GM19468 (cell line): Measurements from ENCODE around the gene ACSF3.
A peak's percentile ranks its signal among the peaks of the same experiment; 100 is the strongest.

ENCODE experiments used
- ATAC-seq: cut with Tn5 transposase; IDR thresholded peaks from one replicate; pipeline ENCODE4 v1.9.1; 2021; ENCODE audit warnings: mild to moderate bottlenecking, moderate library complexity, moderate number of reproducible peaks; ENCODE audit not compliant: unreplicated experiment; ENCODE audit errors: extremely low read depth

Gene ACSF3

DNA sequence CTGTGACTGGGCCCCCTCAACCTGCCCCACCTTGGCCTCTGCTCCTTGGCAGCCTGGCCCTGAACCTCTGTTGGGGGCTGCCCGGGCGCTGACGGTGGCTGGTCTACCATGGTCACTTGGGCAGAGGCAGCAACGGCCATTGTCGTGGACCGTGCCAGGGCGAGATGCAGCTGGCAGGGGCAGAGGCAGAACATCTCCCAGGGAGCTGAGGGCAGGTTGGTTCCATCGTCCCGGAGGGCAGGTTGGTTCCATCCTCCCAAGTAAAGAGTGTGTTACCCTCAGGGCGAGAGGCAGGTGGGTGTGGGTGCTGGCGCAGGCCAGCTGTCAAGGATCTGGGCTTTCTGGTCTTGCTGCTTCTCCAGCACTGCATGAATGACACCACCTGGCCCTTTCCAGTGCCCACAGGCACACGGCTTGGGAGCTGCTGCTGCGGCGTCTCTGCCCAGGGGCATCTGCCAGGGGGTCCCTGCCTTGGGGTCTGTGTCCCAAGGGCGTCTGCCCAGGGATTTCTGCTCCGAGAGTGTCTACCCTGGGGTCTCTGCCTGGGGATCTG lies 12.0 kb downstream of the ACSF3 start:
- no peak for ATAC-seq

DNA sequence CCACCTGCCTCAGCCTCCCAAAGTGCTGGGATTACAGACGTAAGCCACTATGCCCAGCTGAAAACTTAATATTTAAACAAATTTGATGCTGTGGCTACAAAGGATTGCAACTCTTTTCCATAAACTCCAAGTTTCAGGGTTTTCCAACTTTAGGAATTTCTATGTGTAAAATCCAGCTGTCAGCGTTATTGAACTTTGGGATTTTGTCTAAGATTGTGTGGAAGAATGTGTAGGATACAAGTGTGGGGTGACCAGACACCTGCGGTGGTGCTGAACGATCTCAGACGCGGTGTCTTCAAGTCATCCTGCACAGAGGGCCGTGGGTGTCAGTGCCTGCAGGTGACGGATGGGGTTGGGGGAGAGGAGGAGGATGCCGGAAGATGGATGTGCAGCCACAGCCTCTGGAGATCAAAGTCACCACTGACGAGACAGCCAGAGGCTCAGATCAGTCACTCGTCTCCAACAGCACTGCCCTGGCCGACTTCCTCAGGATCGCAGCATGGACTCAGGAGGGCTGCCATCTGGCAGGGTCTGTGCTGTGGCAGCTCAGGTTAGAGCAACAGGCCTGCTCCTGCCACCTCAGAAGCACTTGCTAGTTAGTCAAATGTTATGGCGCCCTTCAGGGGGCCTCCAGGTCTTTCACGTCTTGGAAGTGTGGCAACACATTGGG lies 13.0 kb downstream of the ACSF3 start:
- ATAC-seq = no peak

DNA sequence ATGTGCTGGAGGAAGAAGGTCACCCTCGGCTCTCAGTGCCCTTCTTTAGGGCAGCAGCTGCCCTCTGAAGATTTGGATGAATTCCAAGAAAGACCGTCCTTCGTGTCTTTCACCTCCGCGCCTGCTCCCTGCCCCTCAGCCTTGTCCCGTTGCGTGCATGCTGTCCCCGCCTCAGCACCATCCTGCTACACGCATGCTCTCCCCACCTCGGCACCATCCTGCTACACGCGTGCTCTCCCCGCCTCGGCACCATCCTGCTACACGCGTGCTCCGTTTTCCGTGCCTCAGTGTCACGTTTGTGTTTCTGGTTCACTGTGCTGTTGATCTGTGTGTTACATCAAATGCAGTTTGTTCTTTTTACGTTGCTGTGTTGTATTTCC lies 13.5 kb downstream of the ACSF3 start:
- no peak for ATAC-seq

DNA sequence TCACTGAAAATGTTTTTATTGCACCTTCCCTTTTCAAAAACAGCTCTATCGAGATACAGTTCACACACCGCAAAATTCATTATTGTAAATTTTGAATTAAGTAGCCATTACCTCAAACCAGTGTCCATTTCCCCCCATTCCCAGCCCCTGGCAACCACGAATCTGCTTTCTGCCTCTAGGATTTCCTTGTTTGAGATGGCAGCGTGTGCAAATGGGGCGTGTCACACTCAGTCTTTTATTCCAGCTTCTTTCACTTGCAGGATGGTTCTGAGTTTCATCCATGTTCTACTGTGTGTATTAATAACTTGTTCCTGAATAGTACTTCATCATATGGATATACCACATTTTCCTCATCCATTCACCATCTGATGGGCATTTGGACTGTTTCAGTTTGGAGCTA lies 14.8 kb downstream of the ACSF3 start:
- no peak for ATAC-seq

DNA sequence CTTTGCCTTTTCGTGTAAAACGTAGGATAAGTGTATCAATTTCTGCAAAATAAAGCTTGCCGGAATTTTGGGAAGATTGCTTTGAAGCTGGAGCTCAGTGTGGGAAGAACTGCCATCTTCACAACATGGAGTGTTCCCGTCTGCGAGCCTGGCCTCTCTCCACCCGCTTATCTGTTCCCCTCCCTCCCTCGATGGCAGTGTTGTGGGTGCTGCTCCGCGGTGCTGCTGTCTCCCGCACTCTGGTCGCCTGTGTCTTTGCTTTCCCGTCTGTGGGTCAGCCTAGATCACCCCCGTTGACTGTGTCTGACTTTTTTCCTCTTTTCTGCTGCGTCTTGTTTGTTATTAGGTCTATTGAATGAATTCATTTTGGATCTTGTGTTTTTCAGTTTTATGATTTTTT lies 17.0 kb downstream of the ACSF3 start:
- ATAC-seq = no peak

DNA sequence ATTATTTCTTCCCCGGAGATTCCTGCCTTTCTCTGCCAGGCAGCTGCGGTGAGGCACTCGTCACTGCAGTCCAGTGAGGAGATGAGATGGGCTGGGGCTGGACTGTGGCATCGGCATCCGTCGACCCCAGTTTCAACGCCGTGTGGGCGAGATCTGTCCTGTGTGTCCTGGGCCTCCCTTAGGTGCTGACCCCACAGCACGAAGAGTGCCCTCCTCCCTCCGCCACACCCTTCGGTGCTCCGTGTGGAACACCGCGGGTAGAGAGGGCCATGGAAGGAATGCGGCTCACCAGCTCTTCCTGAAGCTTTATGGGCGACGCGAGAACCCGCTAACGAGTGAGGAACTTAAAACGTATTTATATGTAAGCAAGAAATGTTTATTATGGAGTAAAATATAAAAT lies 17.6 kb downstream of the ACSF3 start:
- no peak for ATAC-seq

DNA sequence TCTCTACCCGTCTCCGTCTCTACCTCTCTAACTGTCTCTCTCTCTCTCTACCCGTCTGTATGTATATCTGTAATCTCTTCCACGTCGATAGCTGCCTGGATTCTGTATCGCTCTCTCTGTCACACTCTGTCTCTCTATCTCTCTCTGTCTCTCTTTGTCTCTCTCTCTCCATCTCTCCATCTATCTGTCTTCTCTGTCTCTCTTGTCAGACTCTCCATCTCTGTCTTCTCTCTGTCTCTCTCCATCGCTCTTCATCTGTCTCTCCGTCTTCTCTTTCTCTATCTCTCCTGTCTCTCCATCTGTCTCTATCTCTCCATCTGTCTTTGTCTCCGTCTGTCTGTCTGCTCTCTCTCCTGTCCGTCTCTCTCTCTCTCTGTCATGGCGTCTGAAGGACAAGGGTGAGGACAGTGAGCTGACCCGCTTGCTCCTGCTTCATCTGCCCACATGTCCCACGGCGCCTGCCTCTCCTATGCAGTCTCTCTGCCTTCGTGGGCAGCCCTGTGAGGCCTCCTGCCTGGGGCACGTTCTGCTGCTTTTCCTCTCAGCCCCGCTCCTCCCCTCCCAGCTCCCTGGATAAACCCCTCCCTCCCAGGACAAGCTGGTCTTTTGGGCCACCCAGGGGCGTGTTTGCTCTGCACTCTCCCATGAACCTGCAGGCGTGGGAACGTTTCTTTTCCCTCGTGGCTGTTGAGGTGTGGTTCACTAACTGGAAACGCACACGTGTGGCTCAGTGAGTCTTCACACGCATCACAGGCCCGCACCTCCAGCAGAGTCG lies 18.9 kb downstream of the ACSF3 start:
- ATAC-seq = no peak

DNA sequence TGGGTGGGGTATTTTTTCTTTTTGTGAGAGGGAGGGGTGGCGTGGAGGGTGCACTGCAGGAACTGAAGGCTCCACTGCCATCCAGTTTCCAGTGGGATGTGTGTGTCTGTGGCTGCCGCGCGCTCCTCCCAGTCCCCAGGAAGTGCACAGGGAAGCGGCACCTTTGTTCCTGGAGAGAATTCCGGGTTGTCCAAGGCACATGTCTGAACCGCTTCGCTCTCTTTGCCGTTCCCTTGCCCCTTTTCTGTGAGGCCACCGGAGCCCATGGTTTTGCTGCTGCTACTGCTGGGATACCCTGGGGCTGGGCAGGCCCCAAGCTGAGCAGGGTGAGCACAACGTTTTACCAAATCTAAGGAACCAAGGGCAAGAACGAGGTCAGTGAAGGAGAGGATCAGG lies 19.5 kb downstream of the ACSF3 start:
- no peak for ATAC-seq

DNA sequence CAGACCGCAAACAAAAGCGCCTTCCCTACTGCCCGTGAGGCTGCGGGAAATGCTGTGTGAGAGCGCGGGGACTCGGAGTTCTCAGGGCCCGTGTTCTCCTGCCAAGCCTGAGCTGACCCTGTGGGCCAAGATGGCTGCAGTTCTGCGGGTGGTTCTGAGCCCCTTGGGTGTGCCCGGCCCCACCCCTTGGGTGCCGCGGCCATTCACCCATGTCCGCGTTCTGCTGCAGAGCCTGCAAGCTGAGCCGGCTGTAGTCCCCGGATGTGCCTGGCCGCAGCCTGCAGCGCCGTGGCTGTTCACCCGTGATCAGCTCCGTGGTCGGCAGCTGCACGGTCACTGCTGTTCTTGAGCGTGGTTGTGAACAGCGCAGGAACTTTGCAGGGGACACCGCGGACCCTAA lies 20.0 kb downstream of the ACSF3 start:
- no peak for ATAC-seq

DNA sequence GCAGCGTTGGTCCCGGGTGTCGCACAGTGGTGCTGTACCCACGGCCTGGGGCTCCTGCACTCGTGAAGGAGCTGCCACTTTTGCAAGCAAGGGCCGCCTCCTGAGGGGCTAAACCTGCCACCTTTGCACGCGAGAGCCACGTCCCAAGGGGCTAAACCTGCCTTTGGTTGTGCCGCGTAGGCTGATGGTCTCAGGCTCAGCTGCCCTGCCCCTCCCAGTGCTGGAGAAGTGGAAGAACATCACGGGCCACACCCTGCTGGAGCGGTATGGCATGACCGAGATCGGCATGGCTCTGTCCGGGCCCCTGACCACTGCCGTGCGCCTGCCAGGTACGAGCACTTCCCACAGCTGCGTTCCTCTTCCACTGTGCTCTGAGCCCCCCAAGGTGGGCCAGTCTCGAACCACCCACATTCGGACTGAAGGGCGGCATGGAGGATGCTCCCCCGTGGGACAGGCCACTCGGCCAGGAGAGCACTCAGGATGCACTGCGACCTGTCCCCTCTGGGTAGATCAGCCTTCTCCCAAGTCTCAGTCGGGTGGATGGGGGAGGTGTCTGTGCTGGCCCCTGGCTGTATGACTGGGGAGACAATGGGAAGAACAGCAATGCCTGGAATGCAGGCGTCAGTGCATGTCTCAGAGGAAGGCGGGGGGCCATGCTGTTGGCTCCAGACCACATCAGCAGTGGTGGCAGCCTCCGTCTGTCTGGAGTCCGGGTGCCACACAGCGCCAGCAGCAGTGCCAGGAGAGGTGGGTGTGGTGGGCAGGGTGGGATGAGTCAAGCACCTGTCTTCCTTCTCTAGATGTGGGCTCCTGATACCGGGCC lies 20.7 kb downstream of the ACSF3 start:
- no peak for ATAC-seq

DNA sequence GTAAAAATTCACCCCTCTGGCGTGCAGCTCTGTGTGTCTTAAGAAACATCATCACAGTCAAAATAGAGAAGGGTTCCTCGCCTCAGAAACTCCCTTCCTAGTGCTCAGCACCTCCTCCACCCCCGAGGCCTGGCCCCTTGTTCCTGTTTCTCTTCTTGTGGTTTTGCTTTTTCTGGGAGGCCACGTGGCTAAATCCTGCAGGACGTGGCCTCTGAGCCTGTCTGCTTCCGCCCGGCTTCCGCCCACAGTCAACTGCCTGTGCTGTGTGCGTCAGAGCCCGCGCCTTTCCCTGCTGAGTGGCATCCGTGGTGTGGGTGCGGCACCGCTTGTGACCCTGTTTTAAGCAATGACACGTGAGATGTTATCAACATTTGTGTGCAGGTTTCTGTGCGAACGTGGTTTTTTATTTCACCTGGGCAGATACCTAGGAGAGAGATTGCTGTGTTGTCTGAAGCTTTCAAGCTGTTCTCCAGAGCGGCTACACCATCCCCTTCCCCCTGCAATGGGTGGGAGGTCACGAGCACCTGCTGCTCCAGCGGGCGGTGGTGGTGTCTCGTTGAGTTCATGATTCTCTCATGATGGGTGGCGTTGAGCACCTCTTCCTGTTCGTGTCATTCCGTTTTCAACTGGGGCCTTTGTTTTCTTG lies 21.7 kb downstream of the ACSF3 start:
- peak; percentile 41 for ATAC-seq

DNA sequence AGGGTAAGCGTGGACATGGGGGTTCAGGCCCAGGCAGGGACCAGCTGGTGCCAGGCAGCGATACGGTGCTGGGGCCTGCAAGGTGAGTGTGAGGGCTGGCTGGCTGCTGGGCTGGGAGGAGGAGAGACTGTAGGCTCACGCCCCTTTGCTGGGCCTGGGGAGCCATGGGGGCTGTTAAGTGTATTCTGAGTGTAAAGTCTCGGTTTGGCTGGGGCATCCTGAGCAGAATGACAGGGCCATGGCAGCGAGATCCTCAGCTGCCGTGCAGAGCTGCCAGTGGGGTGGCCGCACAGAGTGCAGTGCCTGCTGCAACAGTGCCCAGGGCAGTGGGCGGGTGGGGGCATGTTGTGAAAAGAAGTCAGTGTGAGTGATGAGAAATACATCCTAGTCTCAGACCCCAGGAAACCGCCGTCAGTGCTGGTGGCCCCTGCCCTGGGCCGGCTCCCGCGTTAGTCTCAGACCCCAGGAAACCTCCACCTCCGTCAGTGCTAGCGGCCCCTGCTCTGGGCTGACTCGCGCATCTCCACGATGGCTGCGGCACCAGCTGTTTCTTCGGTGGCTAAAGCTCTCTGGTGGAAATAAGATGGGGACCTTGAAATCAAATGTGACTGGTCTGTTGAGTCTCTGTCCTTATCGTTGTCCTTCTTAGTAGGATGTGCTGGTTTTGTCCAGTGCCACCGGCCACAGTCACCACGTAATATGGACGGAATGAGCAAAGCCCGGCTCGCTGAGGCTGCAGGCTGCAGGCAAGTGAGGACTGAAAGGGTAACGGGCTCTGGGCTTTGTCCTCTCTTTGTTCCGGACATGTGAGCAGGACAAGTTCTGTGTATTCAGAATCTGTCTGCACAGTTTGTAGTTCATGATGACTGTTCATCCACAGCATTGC lies 22.9 kb downstream of the ACSF3 start:
- ATAC-seq = no peak

DNA sequence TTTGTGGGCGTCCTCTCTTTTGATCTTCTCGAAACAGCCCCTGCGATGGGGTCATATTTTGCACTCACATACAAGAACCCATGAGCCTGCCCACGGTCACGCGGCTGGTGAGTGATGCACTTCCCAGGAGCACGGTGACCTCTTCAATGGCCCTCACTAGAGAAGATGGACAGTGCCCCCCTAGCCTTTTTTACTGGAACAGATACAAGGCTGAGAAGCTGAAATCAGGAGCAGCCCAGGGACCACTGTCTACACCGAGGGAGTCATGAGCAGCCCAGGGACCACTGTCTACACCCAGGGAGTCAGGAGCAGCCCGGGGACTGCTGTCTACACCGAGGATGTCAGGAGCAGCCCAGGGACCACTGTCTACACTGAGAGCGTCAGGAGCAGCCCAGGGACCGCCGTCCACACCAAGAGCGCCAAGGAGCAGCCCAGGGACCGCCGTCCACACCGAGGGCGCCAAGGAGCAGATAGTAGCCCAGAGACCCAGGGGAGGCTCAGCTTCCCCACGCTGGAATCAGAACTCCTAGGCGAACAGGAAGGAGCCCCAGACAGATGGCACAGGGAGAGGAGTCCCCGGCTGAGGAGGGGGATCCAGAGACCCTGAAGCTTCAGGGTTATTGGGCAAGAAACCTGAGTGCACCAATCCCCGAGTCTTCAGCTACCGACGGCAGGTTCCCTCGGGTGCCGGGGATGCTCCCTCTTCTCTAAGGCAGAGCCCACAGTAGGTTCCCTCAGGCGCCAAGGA lies 23.7 kb downstream of the ACSF3 start:
- ATAC-seq = no peak

DNA sequence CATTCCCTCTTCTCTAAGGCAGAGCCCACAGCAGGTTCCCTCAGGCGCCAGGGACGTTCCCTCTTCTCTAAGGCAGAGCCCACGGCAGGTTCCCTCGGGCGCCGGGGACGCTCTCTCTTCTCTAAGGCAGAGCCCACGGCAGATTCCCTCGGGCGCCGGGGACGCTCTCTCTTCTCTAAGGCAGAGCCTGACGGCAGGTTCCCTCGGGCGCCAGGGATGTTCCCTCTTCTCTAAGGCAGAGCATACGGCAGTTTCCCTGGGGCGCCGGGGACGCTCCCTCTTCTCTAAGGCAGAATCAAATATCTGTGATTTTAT lies 24.3 kb downstream of the ACSF3 start:
- no peak for ATAC-seq

DNA sequence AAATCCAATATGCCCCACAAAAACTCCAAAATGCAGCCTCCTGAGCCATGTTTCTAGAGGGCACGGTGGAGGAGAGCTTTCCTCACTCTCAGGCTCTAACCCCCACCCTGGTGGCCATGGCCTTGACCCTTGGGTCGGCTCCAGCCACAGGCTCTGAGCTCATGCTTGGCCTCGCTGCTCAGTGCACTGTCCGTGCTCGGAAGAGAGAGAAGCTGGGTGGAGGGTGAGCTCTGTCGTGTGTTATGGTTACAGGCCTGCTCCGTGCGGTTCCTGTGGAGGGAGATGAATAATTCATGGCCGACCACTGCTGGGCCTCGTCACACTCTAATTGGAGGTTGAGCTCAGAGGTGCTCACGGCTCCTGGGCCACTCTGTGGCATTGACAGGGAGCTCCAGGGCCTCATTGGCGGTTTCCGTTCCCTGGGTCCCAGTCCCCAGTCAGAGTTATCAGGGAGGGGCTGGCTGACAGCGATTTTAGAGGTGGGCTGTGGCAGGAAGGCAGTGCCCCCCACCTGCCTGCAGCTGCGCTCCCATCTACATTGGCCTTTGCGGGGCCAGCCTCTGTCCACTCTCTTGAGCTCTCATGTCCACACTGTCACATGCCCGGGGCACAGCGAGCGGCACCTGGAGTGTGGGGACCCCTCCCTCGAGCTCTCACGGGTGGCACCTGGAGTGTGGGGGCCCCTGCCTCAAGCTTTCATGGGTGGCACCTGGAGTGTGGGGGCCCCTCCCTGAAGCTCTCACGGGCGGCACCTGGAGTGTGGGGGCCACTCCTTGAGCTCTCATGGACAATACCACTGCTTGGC lies 24.9 kb downstream of the ACSF3 start:
- ATAC-seq = no peak

DNA sequence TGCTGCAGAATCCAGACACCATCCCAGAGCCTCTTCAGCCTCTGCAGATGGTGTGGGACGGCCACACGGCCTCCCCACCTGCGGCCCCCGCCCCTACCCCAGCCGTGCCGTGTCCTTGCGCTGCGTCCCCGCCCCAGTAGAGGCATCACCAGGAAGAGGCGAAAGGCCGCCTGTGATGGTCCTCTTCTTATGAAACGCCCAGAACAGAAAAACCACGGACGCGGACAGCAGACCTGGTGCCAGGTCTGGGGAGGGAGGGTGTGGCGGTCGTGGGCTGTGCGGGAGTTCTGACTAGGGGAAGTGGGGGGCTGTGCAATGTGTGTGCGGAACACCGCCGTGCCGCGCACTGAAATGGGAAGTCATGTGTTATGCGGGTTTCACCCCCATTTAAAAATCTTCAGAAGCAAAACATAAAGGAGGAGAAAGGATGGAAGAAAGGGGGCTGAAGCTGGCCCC lies 25.5 kb downstream of the ACSF3 start:
- ATAC-seq = no peak

DNA sequence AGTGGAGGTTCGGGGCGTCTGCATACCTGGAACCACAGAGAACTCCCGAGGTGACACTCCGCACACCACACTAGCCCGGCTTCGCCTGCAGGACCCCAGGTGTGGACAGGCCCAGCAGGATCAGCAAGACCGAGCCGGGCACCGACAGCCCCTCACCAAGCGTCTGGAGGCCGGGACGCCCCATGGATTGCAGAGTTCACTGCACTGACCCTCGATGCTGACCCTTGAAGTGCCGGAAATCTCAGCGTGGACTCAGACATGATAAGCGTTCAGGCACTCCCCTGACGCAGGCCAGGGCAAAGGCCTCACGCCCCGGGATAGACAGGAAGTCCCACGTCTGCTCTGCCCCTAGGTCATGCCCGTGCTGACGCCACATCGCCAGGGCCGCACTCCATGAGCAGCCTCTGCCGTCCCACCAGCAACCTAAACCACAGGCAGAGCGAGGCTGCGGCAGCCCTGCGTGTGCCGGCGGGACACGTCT lies 26.0 kb downstream of the ACSF3 start:
- ATAC-seq = no peak

DNA sequence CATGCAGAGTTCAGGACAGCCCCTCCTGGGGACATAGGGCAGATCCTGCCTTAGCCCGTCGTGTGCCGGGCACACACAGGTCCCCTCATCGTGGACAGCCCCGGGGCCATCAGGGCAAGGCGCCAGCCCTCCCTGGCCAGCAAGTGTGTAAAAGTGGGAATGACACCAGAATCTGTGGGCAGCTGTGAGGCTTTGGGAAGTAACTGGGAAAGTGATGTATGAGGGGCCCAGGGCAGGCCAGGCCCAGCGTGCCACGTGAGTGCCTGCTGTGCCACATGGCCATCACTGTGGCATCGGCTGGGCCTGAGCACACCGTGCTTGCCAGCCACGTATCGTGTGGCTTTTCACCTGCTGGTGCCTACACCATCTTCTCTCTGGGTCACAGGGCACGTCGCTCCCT lies 26.6 kb downstream of the ACSF3 start:
- no peak for ATAC-seq
